ENCODE data around the gene OSBPL8.
A peak's percentile ranks its signal among the peaks of the same experiment; 100 is the strongest.

Gene OSBPL8

DNA sequence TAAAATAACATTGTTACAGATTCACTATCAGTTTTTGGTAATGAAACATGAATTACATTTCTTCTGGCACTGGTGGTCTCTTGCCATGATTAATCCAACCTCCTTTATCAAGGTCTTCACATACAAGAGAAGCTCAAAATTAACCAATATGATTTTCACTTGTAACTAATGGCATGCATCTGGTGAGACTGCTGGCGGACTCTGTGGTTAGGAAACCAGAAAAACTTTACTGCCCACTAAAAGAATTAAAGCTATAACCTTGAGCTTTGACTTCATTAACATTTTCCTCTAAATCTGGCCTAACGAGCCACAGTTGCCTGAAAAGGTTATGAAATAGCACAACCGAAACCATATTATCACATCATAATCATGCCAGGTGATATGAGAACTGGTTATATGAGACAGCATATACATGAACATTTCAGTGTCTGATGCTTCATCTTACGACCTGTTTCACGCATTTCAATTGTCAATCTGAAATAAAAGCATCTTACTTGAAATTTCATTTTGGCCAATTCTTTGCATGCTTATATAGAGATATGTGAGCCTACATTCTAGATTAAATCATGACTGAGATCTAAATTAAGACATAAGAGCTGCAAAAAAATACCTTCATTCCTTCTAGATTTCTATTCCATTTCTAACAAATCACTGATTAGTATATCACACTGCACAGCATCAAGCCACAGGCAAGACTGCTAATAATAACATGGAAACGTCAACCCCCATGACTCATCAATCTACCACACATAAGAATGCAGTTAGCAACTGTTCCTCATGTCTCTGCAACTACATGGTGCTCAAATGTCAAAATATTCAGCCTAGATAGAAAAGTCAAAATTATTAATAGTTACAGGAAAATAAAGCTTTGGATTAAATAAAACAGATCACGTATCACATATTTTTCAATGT is 89.3 kb downstream of the OSBPL8 start:
- H3K4me1 ChIP-seq (ENCODE audit: control insufficient read depth, insufficient read depth, low read length): peaks cover 10% of the 10 kb centered on the region; the same call in 1 of the 2 replicates
- H3K36me3 ChIP-seq (ENCODE audit: control insufficient read depth, insufficient read depth, low read length): no peaks in the 10 kb centered on the region
- H3K4me3 ChIP-seq (ENCODE audit: low read depth, low read length): no peak overlapping the region
- H3K9ac ChIP-seq (ENCODE audit: low read depth, low read length): no peak overlapping the region
- no peak overlapping the region for H3K27ac ChIP-seq (ENCODE audit: low read depth, low read length)
- H3K9me3 ChIP-seq (ENCODE audit: control insufficient read depth, insufficient read depth, low read length): no peaks in the 10 kb centered on the region
- no peaks in the 10 kb centered on the region for H3K27me3 ChIP-seq (ENCODE audit: control insufficient read depth, insufficient read depth, low read length)

DNA sequence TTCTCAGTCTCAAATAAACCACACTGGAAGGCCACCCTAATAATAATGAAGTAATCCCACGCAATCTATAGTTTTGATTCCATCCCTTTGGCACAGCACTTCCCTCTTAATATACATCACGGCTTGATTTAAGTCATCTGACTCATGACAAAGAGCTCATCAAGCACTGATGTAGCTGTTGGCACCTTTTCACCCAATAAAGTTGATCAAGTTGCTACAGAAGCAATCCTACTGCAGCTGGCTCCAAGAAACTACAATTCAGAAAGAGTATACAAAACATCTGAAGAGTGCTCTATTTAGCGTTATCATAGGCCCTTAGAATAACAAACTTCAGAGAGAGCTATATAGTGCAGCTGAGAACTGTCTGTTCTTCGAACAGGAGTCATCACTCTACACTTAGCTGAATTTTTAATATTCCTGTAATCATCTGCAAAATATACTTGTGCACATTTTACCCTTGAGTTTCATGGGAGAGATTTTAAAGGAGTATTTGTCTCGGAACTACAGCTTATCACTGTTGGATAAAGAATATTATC is 94.9 kb downstream of the OSBPL8 start:
- H3K36me3 ChIP-seq (ENCODE audit: control insufficient read depth, insufficient read depth, low read length): no peaks in the 10 kb centered on the region
- H3K4me1 ChIP-seq (ENCODE audit: control insufficient read depth, insufficient read depth, low read length): peaks cover 7% of the 10 kb centered on the region; the same call in 1 of the 2 replicates
- no peak overlapping the region for H3K9ac ChIP-seq (ENCODE audit: low read depth, low read length)
- no peak overlapping the region for H3K4me3 ChIP-seq (ENCODE audit: low read depth, low read length)
- H3K27me3 ChIP-seq (ENCODE audit: control insufficient read depth, insufficient read depth, low read length): no peaks in the 10 kb centered on the region
- H3K9me3 ChIP-seq (ENCODE audit: control insufficient read depth, insufficient read depth, low read length): no peaks in the 10 kb centered on the region
- H3K27ac ChIP-seq (ENCODE audit: low read depth, low read length): no peak overlapping the region

DNA sequence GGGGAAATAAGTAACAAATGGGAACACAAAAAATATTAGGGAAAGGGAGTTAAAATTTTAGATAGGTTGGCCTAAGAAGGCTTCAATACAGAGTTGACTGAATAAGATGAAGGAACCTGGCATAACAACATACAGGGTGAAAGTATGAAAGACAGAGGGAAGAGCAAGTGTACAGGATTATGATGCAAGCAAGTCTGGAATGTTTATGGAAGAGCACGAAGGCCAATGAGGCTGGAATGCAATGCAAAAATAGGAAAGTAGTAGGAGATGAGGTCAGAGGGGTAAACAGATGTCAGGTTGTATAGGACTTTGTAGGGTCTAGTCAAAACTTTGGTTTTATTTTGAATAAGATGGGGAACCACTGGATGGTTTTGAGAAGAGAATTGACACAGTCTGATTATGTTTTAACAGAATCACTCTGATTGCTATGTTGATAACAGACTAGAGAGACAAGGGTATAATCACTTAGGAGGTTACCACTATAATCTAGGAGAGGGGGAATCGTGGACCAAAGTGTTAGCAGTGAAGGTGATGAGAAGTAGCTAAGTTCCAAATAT is 96.8 kb downstream of the OSBPL8 start:
- Histone ChIP-seq H3K9ac (ENCODE audit: low read depth, low read length) (no peak overlapping the region), H3K27me3 (ENCODE audit: control insufficient read depth, insufficient read depth, low read length) (no peaks in the 10 kb centered on the region), H3K4me1 (ENCODE audit: control insufficient read depth, insufficient read depth, low read length) (peaks cover 7% of the 10 kb centered on the region; the same call in 1 of the 2 replicates), H3K27ac (ENCODE audit: low read depth, low read length) (no peak overlapping the region), H3K4me3 (ENCODE audit: low read depth, low read length) (no peak overlapping the region), H3K9me3 (ENCODE audit: control insufficient read depth, insufficient read depth, low read length) (no peaks in the 10 kb centered on the region), H3K36me3 (ENCODE audit: control insufficient read depth, insufficient read depth, low read length) (no peaks in the 10 kb centered on the region)

DNA sequence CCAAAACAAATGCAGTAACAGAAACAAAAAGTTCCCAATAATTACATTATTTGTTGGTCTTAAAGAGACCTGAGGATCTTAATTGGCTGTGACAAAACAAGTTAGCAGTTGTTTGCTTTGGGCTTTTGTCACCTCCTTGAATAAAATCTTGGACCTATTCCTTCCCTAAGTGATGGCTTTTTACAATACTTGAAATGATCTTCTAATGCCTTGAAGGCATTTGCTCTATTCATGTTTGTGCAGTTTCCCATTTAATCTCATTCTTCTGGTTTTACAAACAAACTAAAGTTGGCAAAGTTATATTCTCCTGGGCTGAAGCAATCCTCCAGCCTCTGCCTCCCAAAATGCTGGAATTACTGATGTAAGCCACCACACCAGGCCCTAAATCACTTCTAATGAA is 98.8 kb downstream of the OSBPL8 start:
- H3K4me3 ChIP-seq (ENCODE audit: low read depth, low read length): no peak overlapping the region
- H3K9ac ChIP-seq (ENCODE audit: low read depth, low read length): no peak overlapping the region
- no peaks in the 10 kb centered on the region for H3K27me3 ChIP-seq (ENCODE audit: control insufficient read depth, insufficient read depth, low read length)
- H3K9me3 ChIP-seq (ENCODE audit: control insufficient read depth, insufficient read depth, low read length): no peaks in the 10 kb centered on the region
- no peaks in the 10 kb centered on the region for H3K36me3 ChIP-seq (ENCODE audit: control insufficient read depth, insufficient read depth, low read length)
- peaks cover 7% of the 10 kb centered on the region; the same call in 1 of the 2 replicates for H3K4me1 ChIP-seq (ENCODE audit: control insufficient read depth, insufficient read depth, low read length)
- H3K27ac ChIP-seq (ENCODE audit: low read depth, low read length): no peak overlapping the region

DNA sequence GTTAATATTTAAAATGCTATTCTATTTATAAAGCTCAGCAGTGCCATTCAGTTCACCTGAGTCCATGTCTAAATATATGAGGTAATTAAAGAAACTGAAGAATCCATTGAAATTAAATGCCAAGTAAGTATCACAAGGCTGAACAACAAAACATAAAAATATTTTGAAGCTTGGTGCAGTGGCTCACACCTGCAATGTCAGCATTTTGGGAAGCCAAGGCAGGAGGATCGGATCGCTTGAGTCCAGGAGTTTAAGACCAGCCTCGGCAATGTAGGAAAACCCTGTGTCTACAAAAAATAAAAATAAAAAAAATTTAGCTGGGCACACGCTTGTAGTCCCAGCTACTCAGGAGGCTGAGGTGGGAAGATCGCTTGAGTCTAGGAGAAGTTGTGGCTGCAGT is 101.8 kb downstream of the OSBPL8 start:
- Histone ChIP-seq H3K9me3 (ENCODE audit: control insufficient read depth, insufficient read depth, low read length) (no peaks in the 10 kb centered on the region), H3K36me3 (ENCODE audit: control insufficient read depth, insufficient read depth, low read length) (no peaks in the 10 kb centered on the region), H3K27me3 (ENCODE audit: control insufficient read depth, insufficient read depth, low read length) (no peaks in the 10 kb centered on the region), H3K27ac (ENCODE audit: low read depth, low read length) (no peak overlapping the region), H3K9ac (ENCODE audit: low read depth, low read length) (no peak overlapping the region), H3K4me3 (ENCODE audit: low read depth, low read length) (no peak overlapping the region), H3K4me1 (ENCODE audit: control insufficient read depth, insufficient read depth, low read length) (peaks cover 7% of the 10 kb centered on the region; the same call in 1 of the 2 replicates)

DNA sequence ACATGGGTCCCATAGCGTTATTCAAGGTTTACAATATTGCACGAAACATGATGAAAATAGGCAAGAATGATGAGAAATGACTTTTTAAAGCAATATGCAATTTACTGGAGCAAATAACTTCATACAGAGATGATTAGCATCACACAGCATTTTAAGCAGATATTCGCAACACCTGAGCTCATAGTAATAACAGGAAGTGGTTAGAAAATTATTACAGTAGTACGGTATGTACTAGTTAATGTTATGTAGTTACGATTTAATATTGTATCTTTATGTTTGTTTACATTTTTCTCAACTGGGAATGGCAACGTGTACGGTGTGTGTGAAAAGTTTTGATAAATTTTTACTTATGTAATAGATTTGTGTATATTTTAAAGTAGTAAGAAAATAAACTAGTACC is 102.6 kb downstream of the OSBPL8 start:
- no peak overlapping the region for H3K9ac ChIP-seq (ENCODE audit: low read depth, low read length)
- H3K9me3 ChIP-seq (ENCODE audit: control insufficient read depth, insufficient read depth, low read length): no peaks in the 10 kb centered on the region
- H3K36me3 ChIP-seq (ENCODE audit: control insufficient read depth, insufficient read depth, low read length): no peaks in the 10 kb centered on the region
- H3K27ac ChIP-seq (ENCODE audit: low read depth, low read length): no peak overlapping the region
- no peak overlapping the region for H3K4me3 ChIP-seq (ENCODE audit: low read depth, low read length)
- H3K27me3 ChIP-seq (ENCODE audit: control insufficient read depth, insufficient read depth, low read length): no peaks in the 10 kb centered on the region
- H3K4me1 ChIP-seq (ENCODE audit: control insufficient read depth, insufficient read depth, low read length): peaks cover 7% of the 10 kb centered on the region; the same call in 1 of the 2 replicates

DNA sequence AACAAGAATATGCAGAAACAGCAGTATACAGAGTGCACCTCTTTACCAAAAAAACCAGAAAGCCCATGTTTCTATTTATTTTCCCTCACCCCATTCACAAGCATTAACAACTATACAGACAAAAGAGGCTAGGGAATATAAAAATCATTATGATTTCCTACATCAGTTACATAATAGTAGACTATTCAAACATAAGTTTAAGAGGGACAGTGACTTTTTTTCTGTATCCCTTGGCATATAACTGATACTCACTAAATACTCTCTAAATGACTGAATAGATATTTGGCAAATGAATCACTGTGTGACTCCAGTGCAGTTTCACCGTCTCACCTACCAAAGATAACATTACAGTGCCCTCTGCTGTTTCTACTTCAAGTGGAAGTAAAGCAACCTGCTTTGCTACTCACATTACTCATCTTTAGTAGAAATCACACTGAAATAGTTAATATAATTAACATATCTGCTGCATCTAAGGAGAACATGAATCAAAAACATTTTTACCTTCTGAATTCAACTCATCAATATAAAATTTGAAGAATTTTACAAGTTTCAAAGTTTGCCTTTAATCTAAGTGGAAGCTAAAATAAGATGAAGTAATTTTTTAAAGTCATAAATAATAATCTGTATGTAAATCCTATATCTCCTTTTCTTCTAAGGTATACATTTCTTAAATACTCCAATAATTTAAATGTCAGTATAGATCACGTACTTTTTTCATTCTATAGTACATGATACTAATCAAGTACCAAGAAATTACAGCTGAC is 103.8 kb downstream of the OSBPL8 start:
- Histone ChIP-seq H3K36me3 (ENCODE audit: control insufficient read depth, insufficient read depth, low read length) (0 out of 2 replicates have a peak, but pooled peaks cover under 1% of the 10 kb centered on the region), H3K4me3 (ENCODE audit: low read depth, low read length) (no peak overlapping the region), H3K4me1 (ENCODE audit: control insufficient read depth, insufficient read depth, low read length) (peaks cover 4% of the 10 kb centered on the region; the same call in 1 of the 2 replicates), H3K9me3 (ENCODE audit: control insufficient read depth, insufficient read depth, low read length) (no peaks in the 10 kb centered on the region), H3K27me3 (ENCODE audit: control insufficient read depth, insufficient read depth, low read length) (no peaks in the 10 kb centered on the region), H3K9ac (ENCODE audit: low read depth, low read length) (no peak overlapping the region), H3K27ac (ENCODE audit: low read depth, low read length) (peak overlapping the region; percentile 34)

DNA sequence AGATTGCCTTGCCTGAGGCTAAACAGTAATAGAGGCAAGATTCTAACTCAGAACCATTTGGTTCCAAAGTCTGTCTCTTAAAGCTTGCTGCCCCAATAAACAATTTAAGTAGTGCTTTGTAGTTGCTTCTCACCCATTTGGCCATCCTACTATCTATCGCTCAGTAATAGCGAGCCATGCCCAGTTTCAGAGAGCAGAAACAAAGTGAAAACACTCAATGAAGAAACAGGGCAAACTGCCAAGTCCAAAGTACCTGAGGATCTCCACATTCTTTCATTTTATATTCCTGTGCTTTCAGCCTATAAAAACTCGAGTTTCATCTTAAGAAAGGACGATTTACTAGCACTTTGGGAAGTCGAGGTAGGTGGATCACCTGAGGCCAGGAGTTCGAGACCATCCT is 108.0 kb downstream of the OSBPL8 start:
- Histone ChIP-seq H3K27ac (ENCODE audit: low read depth, low read length) (no peak overlapping the region), H3K4me1 (ENCODE audit: control insufficient read depth, insufficient read depth, low read length) (no peaks in the 10 kb centered on the region; the same call in 1 of the 2 replicates), H3K36me3 (ENCODE audit: control insufficient read depth, insufficient read depth, low read length) (peaks cover 13% of the 10 kb centered on the region; the same call in 1 of the 2 replicates), H3K4me3 (ENCODE audit: low read depth, low read length) (no peak overlapping the region), H3K9me3 (ENCODE audit: control insufficient read depth, insufficient read depth, low read length) (no peaks in the 10 kb centered on the region), H3K9ac (ENCODE audit: low read depth, low read length) (no peak overlapping the region), H3K27me3 (ENCODE audit: control insufficient read depth, insufficient read depth, low read length) (no peaks in the 10 kb centered on the region)

DNA sequence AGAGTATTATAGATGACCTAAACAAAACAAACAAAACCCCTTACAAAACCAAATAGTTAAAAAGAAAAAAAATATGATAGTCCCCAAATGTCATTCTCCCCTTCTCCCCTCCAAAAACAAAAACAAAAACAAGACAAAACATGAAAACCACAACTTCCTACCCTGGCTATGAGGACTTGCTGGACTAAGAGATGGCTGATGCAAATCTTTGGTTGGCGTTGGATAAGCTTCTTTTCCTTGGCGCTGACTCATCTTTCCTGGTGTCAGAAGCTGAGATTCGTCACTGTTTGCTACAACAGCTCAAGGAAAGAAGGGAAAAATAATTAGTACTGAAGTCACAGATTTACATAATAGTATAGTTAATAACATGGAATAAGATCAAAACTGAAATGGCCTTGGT is 108.9 kb downstream of the OSBPL8 start:
- Histone ChIP-seq H3K9ac (ENCODE audit: low read depth, low read length) (no peak overlapping the region), H3K4me3 (ENCODE audit: low read depth, low read length) (no peak overlapping the region), H3K27me3 (ENCODE audit: control insufficient read depth, insufficient read depth, low read length) (no peaks in the 10 kb centered on the region), H3K4me1 (ENCODE audit: control insufficient read depth, insufficient read depth, low read length) (no peaks in the 10 kb centered on the region; the same call in 1 of the 2 replicates), H3K9me3 (ENCODE audit: control insufficient read depth, insufficient read depth, low read length) (no peaks in the 10 kb centered on the region), H3K27ac (ENCODE audit: low read depth, low read length) (no peak overlapping the region), H3K36me3 (ENCODE audit: control insufficient read depth, insufficient read depth, low read length) (peaks cover 13% of the 10 kb centered on the region; the same call in 1 of the 2 replicates)

DNA sequence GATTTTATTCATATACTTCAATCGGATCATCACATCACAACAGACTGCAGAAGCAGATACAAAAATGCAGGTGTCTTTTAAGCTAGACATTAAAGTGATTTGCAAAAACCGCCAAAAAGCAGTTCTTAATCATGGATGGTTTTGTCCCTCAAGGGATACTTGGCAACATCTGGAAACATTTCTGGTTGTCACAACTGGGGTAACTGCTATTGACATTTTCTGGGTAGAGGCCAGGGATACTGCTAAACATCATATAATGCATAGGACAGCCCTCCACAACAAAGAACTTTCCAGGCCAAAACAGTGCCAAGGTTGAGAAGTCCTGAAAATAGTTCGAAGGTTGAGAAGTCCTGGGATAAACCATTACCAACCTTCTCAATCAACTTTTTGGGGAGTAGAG is 109.6 kb downstream of the OSBPL8 start:
- Histone ChIP-seq H3K36me3 (ENCODE audit: control insufficient read depth, insufficient read depth, low read length) (peaks cover 13% of the 10 kb centered on the region; the same call in 1 of the 2 replicates), H3K9me3 (ENCODE audit: control insufficient read depth, insufficient read depth, low read length) (no peaks in the 10 kb centered on the region), H3K27me3 (ENCODE audit: control insufficient read depth, insufficient read depth, low read length) (no peaks in the 10 kb centered on the region), H3K4me3 (ENCODE audit: low read depth, low read length) (no peak overlapping the region), H3K4me1 (ENCODE audit: control insufficient read depth, insufficient read depth, low read length) (no peaks in the 10 kb centered on the region), H3K9ac (ENCODE audit: low read depth, low read length) (no peak overlapping the region), H3K27ac (ENCODE audit: low read depth, low read length) (no peak overlapping the region)
